GM06990 (cell line): ENCODE results near the gene BMP4.

Experiments
- DNase-seq: peaks from one replicate; pipeline ENCODE4 v3.0.0-alpha.2; 2011; ENCODE audit not compliant: insufficient read length; ENCODE audit errors: extremely low read depth
- H3K27me3 ChIP-seq: replicated peaks from 2 replicates; pipeline ENCODE4 v1.6.0; 2011; ENCODE audit warnings: low read length; ENCODE audit not compliant: control insufficient read depth, insufficient read depth
- H3K36me3 ChIP-seq: 2 replicates; pipeline ENCODE4 v1.5.1; 2011; ENCODE audit warnings: low read length; ENCODE audit not compliant: control insufficient read depth, insufficient read depth
- H3K4me3 ChIP-seq: replicated peaks from 2 replicates; pipeline ENCODE4 v1.5.1; 2011; ENCODE audit warnings: low read depth, mild to moderate bottlenecking, control low read depth, low read length
- TF ChIP-seq, protein P1 (sequence below): IDR thresholded peaks from 2 replicates; pipeline ENCODE4 v1.5.1; 2011; ENCODE audit warnings: low read length, control low read depth, mild to moderate bottlenecking, inconsistent platforms; ENCODE audit not compliant: insufficient read depth, poor library complexity, severe bottlenecking

Gene BMP4

DNA sequence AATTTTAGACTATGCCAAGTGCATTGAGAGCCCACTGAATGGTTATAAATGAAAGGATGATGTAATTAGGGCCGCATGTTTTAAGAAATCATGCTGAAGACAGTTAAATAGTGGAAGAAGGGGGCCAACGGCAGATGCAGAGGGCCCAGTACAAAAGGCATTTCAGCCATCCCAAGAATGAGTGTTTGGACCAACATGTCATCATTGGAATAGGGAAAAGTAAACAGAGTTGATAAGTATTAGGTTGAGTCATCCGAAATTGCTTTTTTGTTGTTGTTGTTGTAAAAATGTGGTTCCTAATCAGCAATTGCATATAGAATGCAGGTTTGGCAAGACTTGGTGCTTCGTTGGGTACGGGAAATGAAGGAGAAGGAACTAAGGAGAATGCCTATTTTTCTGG, 29.5 kb downstream of the BMP4 start:
- H3K27me3 ChIP-seq, result 0 out of 2 replicates have a peak, but pooled peaks cover 2% of the 10 kb centered on the region
- no peak for DNase-seq
- H3K36me3 ChIP-seq, result no peaks in the 10 kb centered on the region
- H3K4me3 ChIP-seq, result no peak overlapping the region
- TF ChIP-seq, protein P1, sequence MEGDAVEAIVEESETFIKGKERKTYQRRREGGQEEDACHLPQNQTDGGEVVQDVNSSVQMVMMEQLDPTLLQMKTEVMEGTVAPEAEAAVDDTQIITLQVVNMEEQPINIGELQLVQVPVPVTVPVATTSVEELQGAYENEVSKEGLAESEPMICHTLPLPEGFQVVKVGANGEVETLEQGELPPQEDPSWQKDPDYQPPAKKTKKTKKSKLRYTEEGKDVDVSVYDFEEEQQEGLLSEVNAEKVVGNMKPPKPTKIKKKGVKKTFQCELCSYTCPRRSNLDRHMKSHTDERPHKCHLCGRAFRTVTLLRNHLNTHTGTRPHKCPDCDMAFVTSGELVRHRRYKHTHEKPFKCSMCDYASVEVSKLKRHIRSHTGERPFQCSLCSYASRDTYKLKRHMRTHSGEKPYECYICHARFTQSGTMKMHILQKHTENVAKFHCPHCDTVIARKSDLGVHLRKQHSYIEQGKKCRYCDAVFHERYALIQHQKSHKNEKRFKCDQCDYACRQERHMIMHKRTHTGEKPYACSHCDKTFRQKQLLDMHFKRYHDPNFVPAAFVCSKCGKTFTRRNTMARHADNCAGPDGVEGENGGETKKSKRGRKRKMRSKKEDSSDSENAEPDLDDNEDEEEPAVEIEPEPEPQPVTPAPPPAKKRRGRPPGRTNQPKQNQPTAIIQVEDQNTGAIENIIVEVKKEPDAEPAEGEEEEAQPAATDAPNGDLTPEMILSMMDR, result no peak

DNA sequence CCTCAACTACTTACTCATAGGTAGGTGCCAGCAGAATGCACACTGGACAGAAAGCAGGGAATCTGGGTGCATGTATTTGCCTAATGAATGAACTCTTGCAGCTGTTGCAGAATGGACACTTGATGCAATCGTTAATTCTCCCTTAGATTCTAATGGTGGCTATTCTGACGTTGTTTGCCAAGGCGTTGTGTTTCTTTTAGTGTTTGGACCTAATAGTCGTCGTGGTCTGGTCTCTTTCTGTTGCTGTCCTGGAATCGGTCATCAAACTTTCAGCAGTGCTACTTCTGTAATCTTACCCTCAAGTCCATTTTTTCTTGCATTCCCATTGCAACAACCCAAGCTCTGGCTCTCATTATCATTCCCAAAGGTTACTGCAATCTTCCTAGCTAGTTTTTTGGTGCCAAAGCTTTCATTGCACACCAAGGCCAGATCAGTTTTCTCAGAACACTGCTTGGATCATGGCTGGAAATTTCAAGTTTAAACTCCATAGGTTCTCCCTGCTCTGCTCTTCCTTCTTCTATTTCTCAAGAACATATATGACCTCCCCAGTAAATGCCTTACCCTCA, 31.3 kb downstream of the BMP4 start:
- no peaks in the 10 kb centered on the region for H3K36me3 ChIP-seq
- H3K27me3 ChIP-seq, result 0 out of 2 replicates have a peak, but pooled peaks cover 1% of the 10 kb centered on the region
- no peak for DNase-seq
- TF ChIP-seq, protein P1, result no peak
- H3K4me3 ChIP-seq, result no peak overlapping the region

DNA sequence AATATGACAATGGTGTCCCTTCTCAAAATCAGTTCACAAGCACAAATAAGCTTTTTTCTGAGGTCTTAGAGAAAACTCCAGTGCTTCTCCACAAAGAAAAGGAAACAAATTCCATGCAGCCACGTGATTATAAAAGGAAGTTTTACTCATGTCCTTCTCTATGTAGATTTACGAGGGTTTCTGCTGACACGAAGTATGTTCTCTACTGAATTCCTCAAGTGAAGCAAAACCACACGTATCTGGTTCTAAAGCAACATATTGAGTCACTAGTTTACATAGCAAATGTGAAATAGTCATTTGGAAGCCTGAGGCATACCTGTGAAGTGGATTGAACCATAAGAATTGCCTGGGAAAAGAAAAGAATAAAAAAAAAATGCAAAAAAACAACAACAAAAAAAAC, 31.9 kb downstream of the BMP4 start:
- no peak for DNase-seq
- TF ChIP-seq, protein P1, result no peak
- Histone ChIP-seq H3K4me3 (no peak overlapping the region), H3K36me3 (no peaks in the 10 kb centered on the region), H3K27me3 (no peaks in the 10 kb centered on the region)

GRCh38 chr14:53921027-53921426, 35.6 kb downstream of the BMP4 start:
- no peak for DNase-seq
- TF ChIP-seq, protein P1, result no peak
- Histone ChIP-seq H3K4me3 (no peak overlapping the region), H3K36me3 (no peaks in the 10 kb centered on the region), H3K27me3 (no peaks in the 10 kb centered on the region)

DNA sequence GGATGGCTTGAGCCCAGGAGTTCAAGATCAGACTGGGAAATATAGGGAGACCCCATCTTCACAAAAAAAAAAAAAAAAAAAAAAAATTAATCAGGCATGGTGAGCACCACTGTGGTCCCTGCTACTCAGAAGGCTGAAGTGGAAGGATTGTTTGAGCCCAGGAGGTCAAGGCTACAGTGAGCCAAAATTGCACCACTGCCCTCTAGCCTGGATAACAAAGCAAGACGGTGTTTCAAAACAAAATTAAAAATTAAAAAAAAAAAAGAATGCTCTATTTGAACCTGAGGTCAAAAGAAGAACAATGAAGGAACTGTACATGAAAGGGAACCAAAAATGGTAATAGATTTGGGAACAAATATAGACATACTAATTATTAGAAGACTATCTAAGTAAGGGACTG, 40.4 kb downstream of the BMP4 start:
- TF ChIP-seq, protein P1, result no peak
- no peak for DNase-seq
- Histone ChIP-seq H3K36me3 (no peaks in the 10 kb centered on the region), H3K4me3 (no peak overlapping the region), H3K27me3 (no peaks in the 10 kb centered on the region; the same call in 1 of the 2 replicates)
